HEK293T (cell line): ENCODE data around the gene QSOX2.

Experiments used
- ARNT ChIP-seq: fragments of 450-650 bp; IDR thresholded peaks from 2 replicates; pipeline ENCODE4 v1.6.1; 2017; ENCODE audit warnings: mild to moderate bottlenecking
- CTBP1 ChIP-seq: fragments of 450-650 bp; IDR thresholded peaks from 2 replicates; pipeline ENCODE4 v1.6.1; 2016; ENCODE audit warnings: borderline replicate concordance
- ELF4 ChIP-seq: fragments of 450-650 bp; IDR thresholded peaks from 2 replicates; pipeline ENCODE4 v1.6.1; 2017; ENCODE audit warnings: antibody characterized with exemption
- FOXK2 ChIP-seq: fragments of 450-650 bp; IDR thresholded peaks from 2 replicates; pipeline ENCODE4 v1.6.1; 2016; ENCODE audit warnings: mild to moderate bottlenecking
- FOXM1 ChIP-seq: fragments of 450-650 bp; IDR thresholded peaks from 2 replicates; pipeline ENCODE4 v1.6.1; 2017; ENCODE audit warnings: mild to moderate bottlenecking, borderline replicate concordance
- HDGF ChIP-seq: fragments of 450-650 bp; IDR thresholded peaks from 2 replicates; pipeline ENCODE4 v1.6.1; 2017; ENCODE audit warnings: antibody characterized with exemption, borderline replicate concordance
- LEF1 ChIP-seq: fragments of 450-650 bp; IDR thresholded peaks from 2 replicates; pipeline ENCODE4 v1.6.1; 2017; ENCODE audit warnings: mild to moderate bottlenecking, borderline replicate concordance
- PKNOX1 ChIP-seq: fragments of 450-650 bp; IDR thresholded peaks from 2 replicates; pipeline ENCODE4 v1.6.1; 2016
- SP1 ChIP-seq: fragments of 450-650 bp; IDR thresholded peaks from 2 replicates; pipeline ENCODE4 v1.6.1; 2017
- SUZ12 ChIP-seq: fragments of 450-650 bp; IDR thresholded peaks from 2 replicates; pipeline ENCODE4 v1.6.1; 2016; ENCODE audit warnings: mild to moderate bottlenecking
- TARDBP ChIP-seq: fragments of 450-650 bp; IDR thresholded peaks from 2 replicates; pipeline ENCODE4 v1.6.1; 2016
- ZNF384 ChIP-seq: fragments of 450-650 bp; IDR thresholded peaks from 2 replicates; pipeline ENCODE4 v1.6.1; 2016

GRCh38 chr9:136171009-136171800, 74.4 kb downstream of the QSOX2 start:
- TF ChIP-seq TARDBP, result no peak
- no peak for TF ChIP-seq ARNT
- no peak for TF ChIP-seq LEF1
- TF ChIP-seq FOXK2, result no peak
- no peak for TF ChIP-seq ELF4
- TF ChIP-seq FOXM1, result no peak
- no peak for TF ChIP-seq SUZ12
- TF ChIP-seq ZNF384, result no peak
- no peak for TF ChIP-seq SP1
- no peak for TF ChIP-seq CTBP1
- no peak for TF ChIP-seq HDGF
- TF ChIP-seq PKNOX1, result no peak
